Activated naive CD8-positive, alpha-beta T cell treated with anti-CD3 and anti-CD28 coated beads for 36 hours (primary cell): Measurements from ENCODE around the gene ARID5A. TPM values are rescaled to one million over a fixed set of nuclear protein-coding genes. Genes with fewer than 3 reads are reported as not detected.
A peak's percentile ranks its signal among the peaks of the same experiment; 100 is the strongest.

ENCODE experiments used
- DNase-seq: peaks from one replicate; pipeline ENCODE4 v3.0.0; 2021
- H3K27ac Mint-ChIP-seq: one replicate; pipeline ENCODE4 v1.8.0; 2022; ENCODE audit warnings: mild to moderate bottlenecking, moderate library complexity, mixed read lengths
- H3K27me3 Mint-ChIP-seq: one replicate; pipeline ENCODE4 v1.8.0; 2022; ENCODE audit warnings: mild to moderate bottlenecking, mixed read lengths
- H3K36me3 Mint-ChIP-seq: one replicate; pipeline ENCODE4 v1.8.0; 2021; ENCODE audit warnings: mild to moderate bottlenecking, mixed read lengths
- H3K4me1 Mint-ChIP-seq: one replicate; pipeline ENCODE4 v1.8.0; 2021; ENCODE audit warnings: mixed read lengths
- H3K4me3 Mint-ChIP-seq: one replicate; pipeline ENCODE4 v1.8.0; 2022; ENCODE audit warnings: mild to moderate bottlenecking, moderate library complexity, mixed read lengths
- H3K9me3 Mint-ChIP-seq: one replicate; pipeline ENCODE4 v1.8.0; 2022; ENCODE audit warnings: mixed read lengths
- total RNA-seq, 2 experiments: library from RNA; stranded (reverse); gene quantifications; one replicate each; pipeline ENCODE4 v1.2.3, GENCODE V29; 2021

ARID5A gene
- total RNA-seq, 2 experiments from 2014 or later, result 59.5 to 61.7 TPM

DNA sequence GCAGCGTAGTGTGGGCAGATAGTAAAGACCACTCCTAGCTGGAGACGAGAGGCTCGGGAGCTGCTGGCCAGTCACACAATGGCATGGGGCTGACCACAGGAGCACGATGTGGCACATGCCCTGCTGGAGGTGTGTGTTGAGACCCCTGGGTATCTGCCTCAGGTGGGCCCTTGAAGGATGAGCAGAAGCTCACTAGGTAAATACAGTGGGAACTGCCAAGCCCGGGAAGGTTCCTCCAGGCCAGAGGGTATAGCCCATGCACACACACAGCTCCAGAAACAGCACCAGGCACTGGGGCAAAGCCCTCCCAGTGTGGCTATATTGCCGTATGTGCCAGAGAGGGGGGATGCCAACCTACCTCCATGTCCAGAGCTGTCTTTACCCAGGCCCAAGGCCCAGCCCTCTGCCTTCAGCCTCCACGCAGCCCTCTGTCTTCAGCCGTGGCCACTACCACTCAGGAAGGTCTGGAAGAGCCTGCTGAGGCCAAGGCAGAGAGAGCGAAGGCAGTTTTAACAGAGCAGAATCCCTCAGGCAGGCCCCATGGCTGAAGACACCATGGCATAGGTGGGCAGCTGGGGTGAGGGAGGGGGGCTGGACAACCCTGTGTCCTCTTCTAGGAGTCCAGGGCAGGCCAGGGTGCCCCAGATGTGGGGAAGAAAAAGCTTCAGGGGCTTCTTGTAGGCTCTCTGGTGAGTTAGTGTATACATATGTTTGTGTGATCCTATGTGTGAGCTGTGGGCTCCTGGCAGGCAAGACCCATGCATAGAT is 7.0 kb upstream of the ARID5A start:
- Mint-ChIP-seq H3K9me3 (no peaks in the 10 kb centered on the region), H3K4me3 (no peak overlapping the region), H3K4me1 (peaks cover 65% of the 10 kb centered on the region), H3K36me3 (no peaks in the 10 kb centered on the region), H3K27me3 (peaks cover 3% of the 10 kb centered on the region), H3K27ac (peak overlapping the region; percentile 62)
- DNase-seq, result no peak

GRCh38 chr2:96530144-96530430 is 6.5 kb upstream of the ARID5A start:
- no peaks in the 10 kb centered on the region for H3K36me3 Mint-ChIP-seq
- no peak for DNase-seq
- H3K4me3 Mint-ChIP-seq, result no peak overlapping the region
- peaks cover 3% of the 10 kb centered on the region for H3K27me3 Mint-ChIP-seq
- H3K9me3 Mint-ChIP-seq, result no peaks in the 10 kb centered on the region
- peaks cover 64% of the 10 kb centered on the region for H3K4me1 Mint-ChIP-seq
- H3K27ac Mint-ChIP-seq, result peak overlapping the region; percentile 62

- DNase-seq, result no peak
- H3K4me1 Mint-ChIP-seq, result peaks cover 65% of the 10 kb centered on the region
Measured at GRCh38 chr2:96530474-96531357, 5.8 kb upstream of the ARID5A start.

DNA sequence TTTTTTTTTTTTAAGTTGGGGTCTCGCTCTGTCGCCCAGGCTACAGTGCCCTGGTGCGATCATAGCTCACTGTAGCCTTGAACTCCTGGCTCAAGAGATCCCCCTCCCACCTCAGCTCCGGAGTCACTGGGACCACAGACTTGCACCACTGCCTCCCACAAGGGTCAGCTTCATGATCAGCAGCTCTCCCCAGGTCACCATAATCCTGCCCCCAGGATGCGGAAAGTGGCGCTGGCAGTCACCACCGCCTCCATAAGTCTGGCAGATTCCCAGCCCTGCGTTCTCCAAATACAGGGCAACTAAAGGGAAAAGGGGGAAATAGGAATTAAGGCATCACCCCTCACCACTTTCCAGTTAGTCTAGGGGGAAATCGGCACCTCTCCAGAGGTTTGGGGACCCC is 5.2 kb upstream of the ARID5A start:
- Mint-ChIP-seq H3K27ac (peak overlapping the region; percentile 82), H3K4me3 (no peak overlapping the region), H3K36me3 (no peaks in the 10 kb centered on the region), H3K4me1 (peaks cover 69% of the 10 kb centered on the region), H3K9me3 (no peaks in the 10 kb centered on the region), H3K27me3 (no peaks in the 10 kb centered on the region)
- DNase-seq, result no peak

More at GRCh38 chr2:96530474-96531357, 5.8 kb upstream of the ARID5A start:
- H3K9me3 Mint-ChIP-seq, result no peaks in the 10 kb centered on the region
- H3K27ac Mint-ChIP-seq, result peak overlapping the region; percentile 54
- peaks cover 3% of the 10 kb centered on the region for H3K27me3 Mint-ChIP-seq
- no peaks in the 10 kb centered on the region for H3K36me3 Mint-ChIP-seq
- no peak overlapping the region for H3K4me3 Mint-ChIP-seq

- Mint-ChIP-seq H3K9me3 (no peaks in the 10 kb centered on the region), H3K36me3 (no peaks in the 10 kb centered on the region), H3K27me3 (no peaks in the 10 kb centered on the region), H3K27ac (peak overlapping the region; percentile 86), H3K4me3 (peak overlapping the region; percentile 60), H3K4me1 (peaks cover 64% of the 10 kb centered on the region)
- peak; percentile 83 for DNase-seq
Measured at GRCh38 chr2:96531872-96532505, 4.6 kb upstream of the ARID5A start.

GRCh38 chr2:96532641-96533291 is 3.8 kb upstream of the ARID5A start:
- Mint-ChIP-seq H3K27me3 (no peaks in the 10 kb centered on the region), H3K27ac (peak overlapping the region; percentile 86), H3K4me1 (peaks cover 61% of the 10 kb centered on the region), H3K36me3 (peaks cover 2% of the 10 kb centered on the region), H3K4me3 (no peak overlapping the region), H3K9me3 (no peaks in the 10 kb centered on the region)
- no peak for DNase-seq

GRCh38 chr2:96533292-96534073 is 3.1 kb upstream of the ARID5A start:
- no peak for DNase-seq
- Mint-ChIP-seq H3K27ac (no peak overlapping the region), H3K27me3 (no peaks in the 10 kb centered on the region), H3K4me1 (peaks cover 54% of the 10 kb centered on the region), H3K4me3 (no peak overlapping the region), H3K36me3 (peaks cover 5% of the 10 kb centered on the region), H3K9me3 (no peaks in the 10 kb centered on the region)

DNA sequence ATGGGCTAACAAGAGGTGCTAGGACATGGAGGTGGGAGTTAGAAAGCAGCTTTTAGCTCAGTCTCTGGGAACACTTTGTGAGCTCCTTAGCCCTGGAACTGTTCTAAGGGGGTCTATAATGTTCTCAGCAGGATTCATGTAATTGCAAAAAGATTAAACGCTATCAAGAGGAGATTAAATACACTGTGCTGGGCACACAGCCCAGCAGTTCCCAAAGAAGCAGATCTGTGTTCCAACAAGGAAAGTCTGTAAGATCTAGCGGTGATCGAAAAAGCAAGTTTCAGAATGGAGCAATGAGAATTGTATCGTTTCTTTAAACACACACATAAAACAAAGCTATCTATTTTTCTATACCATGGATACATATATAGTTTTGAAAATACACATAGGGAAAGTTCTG is 2.4 kb upstream of the ARID5A start:
- no peak overlapping the region for H3K4me3 Mint-ChIP-seq

GRCh38 chr2:96534701-96535181 is 1.8 kb upstream of the ARID5A start:
- H3K36me3 Mint-ChIP-seq, result peaks cover 12% of the 10 kb centered on the region
- peaks cover 54% of the 10 kb centered on the region for H3K4me1 Mint-ChIP-seq
- no peak for DNase-seq
- H3K9me3 Mint-ChIP-seq, result no peaks in the 10 kb centered on the region
- no peak overlapping the region for H3K27ac Mint-ChIP-seq
- no peaks in the 10 kb centered on the region for H3K27me3 Mint-ChIP-seq
- no peak overlapping the region for H3K4me3 Mint-ChIP-seq

More for the DNA sequence above, 2.4 kb upstream of the ARID5A start:
- H3K9me3 Mint-ChIP-seq, result no peaks in the 10 kb centered on the region
- peaks cover 53% of the 10 kb centered on the region for H3K4me1 Mint-ChIP-seq
- H3K27me3 Mint-ChIP-seq, result no peaks in the 10 kb centered on the region
- DNase-seq, result no peak
- no peak overlapping the region for H3K27ac Mint-ChIP-seq
- H3K36me3 Mint-ChIP-seq, result peaks cover 8% of the 10 kb centered on the region

- H3K27ac Mint-ChIP-seq, result no peak overlapping the region
- H3K9me3 Mint-ChIP-seq, result no peaks in the 10 kb centered on the region
- peaks cover 54% of the 10 kb centered on the region for H3K4me1 Mint-ChIP-seq
- peaks cover 18% of the 10 kb centered on the region for H3K36me3 Mint-ChIP-seq
- DNase-seq, result no peak
- no peak overlapping the region for H3K4me3 Mint-ChIP-seq
- no peaks in the 10 kb centered on the region for H3K27me3 Mint-ChIP-seq
Measured at GRCh38 chr2:96535331-96535730, 1.2 kb upstream of the ARID5A start.

- no peaks in the 10 kb centered on the region for H3K9me3 Mint-ChIP-seq
- peak overlapping the region; percentile 96 for H3K4me3 Mint-ChIP-seq
- no peaks in the 10 kb centered on the region for H3K27me3 Mint-ChIP-seq
- peak overlapping the region; percentile 93 for H3K27ac Mint-ChIP-seq
- peaks cover 39% of the 10 kb centered on the region for H3K4me1 Mint-ChIP-seq
- peak; percentile 91 for DNase-seq
- H3K36me3 Mint-ChIP-seq, result peaks cover 29% of the 10 kb centered on the region
Measured at GRCh38 chr2:96537066-96537733, 648 bp downstream of the ARID5A start.

DNA sequence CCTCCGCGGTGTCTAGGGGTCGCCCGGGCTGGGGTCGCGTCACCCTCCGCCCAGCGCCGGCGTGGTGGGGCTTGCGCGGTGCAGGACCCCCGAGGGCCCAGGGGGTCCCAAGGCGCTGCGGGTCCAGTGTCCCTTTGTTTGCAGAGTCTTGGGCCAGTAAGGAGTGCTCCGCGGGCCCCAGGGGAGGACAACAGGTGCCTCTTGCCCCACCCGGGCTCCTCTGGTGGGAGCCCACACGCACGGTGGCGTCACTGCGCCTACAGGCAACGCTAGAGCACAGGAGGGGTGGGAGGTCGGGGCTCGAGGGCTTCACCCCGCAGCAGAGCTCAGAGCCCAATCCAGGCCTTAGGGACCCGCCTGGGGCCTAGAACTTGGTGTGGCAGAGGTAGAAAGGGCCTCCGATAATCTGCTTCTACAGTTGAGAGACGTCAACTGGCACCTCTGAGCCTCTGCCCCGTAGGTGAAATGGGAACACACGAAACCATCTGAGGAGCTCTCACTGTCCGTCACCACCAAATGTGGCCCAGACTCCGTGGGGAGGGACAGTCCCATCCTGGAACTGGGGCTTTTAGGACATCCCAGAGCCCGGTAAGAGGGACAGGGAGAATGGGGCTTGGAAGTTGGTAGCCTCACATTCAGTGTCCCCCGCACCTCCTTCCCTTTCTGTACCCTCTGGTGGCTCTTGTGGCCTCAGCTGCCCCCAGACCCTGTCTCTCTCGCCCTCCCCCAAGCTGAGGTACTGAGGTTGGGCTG is 1.4 kb downstream of the ARID5A start:
- no peaks in the 10 kb centered on the region for H3K27me3 Mint-ChIP-seq
- H3K4me1 Mint-ChIP-seq, result peaks cover 36% of the 10 kb centered on the region
- peaks cover 35% of the 10 kb centered on the region for H3K36me3 Mint-ChIP-seq
- H3K9me3 Mint-ChIP-seq, result no peaks in the 10 kb centered on the region
- peak; percentile 63 for DNase-seq
- H3K27ac Mint-ChIP-seq, result peak overlapping the region; percentile 93
- peak overlapping the region; percentile 96 for H3K4me3 Mint-ChIP-seq
